DOHH2 (cell line): ENCODE results near the gene ARHGAP24.

Experiments used
- H3F3A ChIP-seq: fragments of 200-600 bp; sonication (generic), shearing (Covaris generic); 2 replicates; pipeline ENCODE4 v1.6.0; 2016; ENCODE audit warnings: antibody characterized with exemption, mild to moderate bottlenecking; ENCODE audit not compliant: control insufficient read depth, insufficient read depth
- H3K27ac ChIP-seq: fragments of 200-600 bp; sonication (generic); 2 replicates; pipeline ENCODE4 v1.5.1; 2014; ENCODE audit warnings: low read depth, mild to moderate bottlenecking, low read length, moderate library complexity
- H3K27me3 ChIP-seq: fragments of 200-600 bp; sonication (generic); 2 replicates; pipeline ENCODE4 v1.6.1; 2014; ENCODE audit warnings: mild to moderate bottlenecking, low read length, mixed read lengths; ENCODE audit not compliant: control insufficient read depth
- H3K36me3 ChIP-seq: fragments of 200-600 bp; sonication (generic); 2 replicates; pipeline ENCODE4 v1.6.1; 2014; ENCODE audit warnings: mild to moderate bottlenecking, low read length, moderate library complexity, mixed read lengths; ENCODE audit not compliant: control insufficient read depth
- H3K4me1 ChIP-seq: fragments of 200-600 bp; sonication (generic); 2 replicates; pipeline ENCODE4 v1.6.1; 2014; ENCODE audit warnings: mild to moderate bottlenecking, low read length, mixed read lengths; ENCODE audit not compliant: control insufficient read depth
- H3K4me2 ChIP-seq: fragments of 200-600 bp; sonication (generic); 2 replicates; pipeline ENCODE4 v1.6.0; 2014; ENCODE audit warnings: mild to moderate bottlenecking, low read length, moderate library complexity
- H3K4me3 ChIP-seq: fragments of 200-600 bp; sonication (generic); 2 replicates; pipeline ENCODE4 v1.5.1; 2014; ENCODE audit warnings: mild to moderate bottlenecking, low read length, mixed read lengths
- H3K79me2 ChIP-seq: fragments of 200-600 bp; sonication (generic); 2 replicates; pipeline ENCODE4 v1.6.1; 2014; ENCODE audit warnings: mild to moderate bottlenecking, low read length, mixed read lengths; ENCODE audit not compliant: control insufficient read depth
- H3K9me2 ChIP-seq: fragments of 200-600 bp; sonication (generic); replicated peaks from 2 replicates; pipeline ENCODE4 v1.6.1; 2014; ENCODE audit warnings: mild to moderate bottlenecking, low read length, mixed read lengths; ENCODE audit not compliant: control insufficient read depth
- H3K9me3 ChIP-seq: fragments of 200-600 bp; sonication (generic); 2 replicates; pipeline ENCODE4 v1.6.1; 2014; ENCODE audit warnings: antibody characterized with exemption, low read length, mixed read lengths; ENCODE audit not compliant: control insufficient read depth, insufficient read depth
- H4K20me1 ChIP-seq: fragments of 200-600 bp; sonication (generic); 2 replicates; pipeline ENCODE4 v1.6.0; 2014; ENCODE audit warnings: low read depth, mild to moderate bottlenecking, antibody characterized with exemption, low read length, moderate library complexity; ENCODE audit not compliant: control insufficient read depth, insufficient read depth
- EZH2phosphoT487 ChIP-seq: fragments of 200-600 bp; sonication (generic); IDR thresholded peaks from 2 replicates; pipeline ENCODE4 v1.6.1; 2017; ENCODE audit warnings: borderline replicate concordance, mild to moderate bottlenecking, antibody characterized with exemption, low read length, moderate library complexity, mixed read lengths
- TF ChIP-seq, protein P1 (sequence below): fragments of 200-600 bp; sonication (generic); IDR thresholded peaks from one replicate; pipeline ENCODE4 v1.5.1; 2014; ENCODE audit warnings: antibody characterized with exemption, mild to moderate bottlenecking, low read depth, low read length; ENCODE audit not compliant: poor library complexity, severe bottlenecking

ARHGAP24 gene

DNA sequence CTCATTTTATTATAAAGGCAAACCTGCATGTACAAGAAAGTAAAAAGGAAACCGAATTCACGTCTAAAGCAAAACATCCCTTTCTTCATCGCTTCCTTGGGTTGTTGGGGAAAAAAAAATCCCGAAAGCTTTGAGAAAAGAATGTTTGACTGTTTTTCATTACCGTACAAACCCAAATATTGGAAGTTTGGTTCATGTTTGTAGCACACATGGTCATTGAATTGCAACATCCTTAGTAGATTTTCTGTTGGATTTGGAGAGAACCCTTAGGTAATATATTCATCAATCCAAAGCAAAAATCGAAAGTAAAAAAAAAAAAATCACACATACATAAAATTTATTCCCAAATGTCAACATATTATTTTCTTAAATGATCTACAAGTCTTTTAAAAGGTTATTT is 464.6 kb downstream of the ARHGAP24 start:
- H3K79me2 ChIP-seq: no peaks in the 10 kb centered on the region
- no peaks in the 10 kb centered on the region for H3K9me2 ChIP-seq
- H3K36me3 ChIP-seq: no peaks in the 10 kb centered on the region
- no peak overlapping the region for H3K4me3 ChIP-seq
- H3K4me1 ChIP-seq: no peaks in the 10 kb centered on the region
- no peak overlapping the region for H3K27ac ChIP-seq
- no peaks in the 10 kb centered on the region for H3K9me3 ChIP-seq
- H3F3A ChIP-seq: no peaks in the 10 kb centered on the region
- TF ChIP-seq, protein P1, sequence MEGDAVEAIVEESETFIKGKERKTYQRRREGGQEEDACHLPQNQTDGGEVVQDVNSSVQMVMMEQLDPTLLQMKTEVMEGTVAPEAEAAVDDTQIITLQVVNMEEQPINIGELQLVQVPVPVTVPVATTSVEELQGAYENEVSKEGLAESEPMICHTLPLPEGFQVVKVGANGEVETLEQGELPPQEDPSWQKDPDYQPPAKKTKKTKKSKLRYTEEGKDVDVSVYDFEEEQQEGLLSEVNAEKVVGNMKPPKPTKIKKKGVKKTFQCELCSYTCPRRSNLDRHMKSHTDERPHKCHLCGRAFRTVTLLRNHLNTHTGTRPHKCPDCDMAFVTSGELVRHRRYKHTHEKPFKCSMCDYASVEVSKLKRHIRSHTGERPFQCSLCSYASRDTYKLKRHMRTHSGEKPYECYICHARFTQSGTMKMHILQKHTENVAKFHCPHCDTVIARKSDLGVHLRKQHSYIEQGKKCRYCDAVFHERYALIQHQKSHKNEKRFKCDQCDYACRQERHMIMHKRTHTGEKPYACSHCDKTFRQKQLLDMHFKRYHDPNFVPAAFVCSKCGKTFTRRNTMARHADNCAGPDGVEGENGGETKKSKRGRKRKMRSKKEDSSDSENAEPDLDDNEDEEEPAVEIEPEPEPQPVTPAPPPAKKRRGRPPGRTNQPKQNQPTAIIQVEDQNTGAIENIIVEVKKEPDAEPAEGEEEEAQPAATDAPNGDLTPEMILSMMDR: no peak
- TF ChIP-seq EZH2phosphoT487: no peak
- H3K4me2 ChIP-seq: no peak overlapping the region
- H4K20me1 ChIP-seq: no peaks in the 10 kb centered on the region
- H3K27me3 ChIP-seq: no peaks in the 10 kb centered on the region

DNA sequence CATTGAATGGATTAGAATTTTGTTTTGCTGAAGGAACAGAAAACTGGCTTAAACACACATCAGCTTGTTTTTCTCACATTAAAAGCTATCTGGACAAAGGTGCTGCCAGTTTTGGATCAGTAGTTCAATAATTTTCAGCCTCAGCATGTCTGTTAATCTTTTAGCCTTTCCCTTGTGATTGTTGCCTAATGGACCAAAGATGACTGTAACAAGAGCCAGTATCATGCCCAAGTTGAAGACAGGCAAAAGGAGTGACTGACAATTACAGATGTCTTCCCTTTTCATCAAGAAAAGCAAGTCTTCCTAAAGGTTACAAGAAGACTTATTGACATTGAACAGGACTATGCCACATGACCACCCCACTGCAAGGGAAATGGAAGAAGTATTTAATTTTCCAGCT is 465.2 kb downstream of the ARHGAP24 start:
- H3F3A ChIP-seq: no peaks in the 10 kb centered on the region
- no peaks in the 10 kb centered on the region for H3K36me3 ChIP-seq
- H3K27me3 ChIP-seq: no peaks in the 10 kb centered on the region
- H3K4me1 ChIP-seq: no peaks in the 10 kb centered on the region
- H3K79me2 ChIP-seq: no peaks in the 10 kb centered on the region
- no peak for TF ChIP-seq EZH2phosphoT487
- TF ChIP-seq, protein P1: no peak
- no peak overlapping the region for H3K27ac ChIP-seq
- no peak overlapping the region for H3K4me3 ChIP-seq
- H3K9me3 ChIP-seq: no peaks in the 10 kb centered on the region
- H4K20me1 ChIP-seq: no peaks in the 10 kb centered on the region
- no peaks in the 10 kb centered on the region for H3K9me2 ChIP-seq
- no peak overlapping the region for H3K4me2 ChIP-seq

DNA sequence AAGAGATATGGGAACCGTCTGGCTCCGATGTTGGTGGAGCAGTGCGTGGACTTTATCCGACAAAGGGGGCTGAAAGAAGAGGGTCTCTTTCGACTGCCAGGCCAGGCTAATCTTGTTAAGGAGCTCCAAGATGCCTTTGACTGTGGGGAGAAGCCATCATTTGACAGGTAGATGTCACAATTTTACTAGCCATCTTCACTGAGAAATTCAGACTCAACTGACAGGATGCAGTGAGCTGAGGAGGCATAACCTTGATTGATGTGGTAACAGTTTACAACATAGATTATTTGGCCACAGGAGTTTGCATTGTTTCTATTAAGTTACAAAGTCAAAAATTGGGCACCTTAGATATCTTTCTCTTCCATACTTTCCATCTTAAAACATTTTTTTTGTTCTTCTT is 467.2 kb downstream of the ARHGAP24 start:
- Histone ChIP-seq H3K27ac (no peak overlapping the region), H3K4me1 (no peaks in the 10 kb centered on the region), H3K4me3 (no peak overlapping the region), H3K4me2 (no peak overlapping the region), H3K36me3 (no peaks in the 10 kb centered on the region), H3K9me2 (no peaks in the 10 kb centered on the region), H3K9me3 (no peaks in the 10 kb centered on the region), H4K20me1 (no peaks in the 10 kb centered on the region), H3K79me2 (no peaks in the 10 kb centered on the region), H3K27me3 (no peaks in the 10 kb centered on the region), H3F3A (no peaks in the 10 kb centered on the region)
- TF ChIP-seq EZH2phosphoT487: no peak
- TF ChIP-seq, protein P1: no peak

DNA sequence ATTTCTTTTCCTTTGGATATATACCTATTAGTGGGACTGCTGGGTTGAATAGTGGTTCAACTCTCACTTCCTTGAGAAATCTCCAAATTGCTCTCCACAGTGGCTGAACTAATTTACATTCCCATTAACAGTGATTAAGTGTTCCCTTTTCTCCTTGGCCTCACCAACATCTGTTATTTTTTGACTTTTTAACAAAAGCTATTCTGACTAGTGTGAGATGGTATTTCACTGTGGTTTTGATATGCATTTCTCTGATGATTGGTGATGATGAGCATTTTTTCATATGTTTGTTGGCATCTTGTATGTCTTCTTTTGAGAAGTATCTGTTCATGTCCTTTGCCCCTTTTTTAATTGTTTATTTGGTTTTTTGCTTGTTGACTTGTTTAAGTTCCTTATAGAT is 471.9 kb downstream of the ARHGAP24 start:
- no peaks in the 10 kb centered on the region for H3K9me2 ChIP-seq
- TF ChIP-seq, protein P1: no peak
- no peak for TF ChIP-seq EZH2phosphoT487
- no peak overlapping the region for H3K4me2 ChIP-seq
- no peaks in the 10 kb centered on the region for H3K36me3 ChIP-seq
- no peaks in the 10 kb centered on the region for H3K9me3 ChIP-seq
- no peaks in the 10 kb centered on the region for H3K79me2 ChIP-seq
- no peaks in the 10 kb centered on the region for H4K20me1 ChIP-seq
- H3F3A ChIP-seq: no peaks in the 10 kb centered on the region
- H3K27ac ChIP-seq: no peak overlapping the region
- no peak overlapping the region for H3K4me3 ChIP-seq
- H3K4me1 ChIP-seq: no peaks in the 10 kb centered on the region
- H3K27me3 ChIP-seq: no peaks in the 10 kb centered on the region
